Hindlimb muscle (tissue), 1 donor: Measurements from ENCODE around the gene NOMO2. TPM values are rescaled to one million over a fixed set of nuclear protein-coding genes. Genes with fewer than 3 reads are reported as not detected.
"Not testable (repeated sequence)": the region's sequence is repeated elsewhere in the genome, so short reads cannot be mapped to it uniquely, and the experiment has no call there.

Experiments
- DNase-seq: peaks from one replicate; pipeline ENCODE4 v3.0.0-alpha.2; 2013
- polyA plus RNA-seq: library from polyadenylated mRNA; unstranded; fragments of 120-200 nt; gene quantifications from one replicate; pipeline ENCODE4 v1.2.1, GENCODE V29; 2013; ENCODE audit not compliant: insufficient read length

Gene NOMO2, protein sequence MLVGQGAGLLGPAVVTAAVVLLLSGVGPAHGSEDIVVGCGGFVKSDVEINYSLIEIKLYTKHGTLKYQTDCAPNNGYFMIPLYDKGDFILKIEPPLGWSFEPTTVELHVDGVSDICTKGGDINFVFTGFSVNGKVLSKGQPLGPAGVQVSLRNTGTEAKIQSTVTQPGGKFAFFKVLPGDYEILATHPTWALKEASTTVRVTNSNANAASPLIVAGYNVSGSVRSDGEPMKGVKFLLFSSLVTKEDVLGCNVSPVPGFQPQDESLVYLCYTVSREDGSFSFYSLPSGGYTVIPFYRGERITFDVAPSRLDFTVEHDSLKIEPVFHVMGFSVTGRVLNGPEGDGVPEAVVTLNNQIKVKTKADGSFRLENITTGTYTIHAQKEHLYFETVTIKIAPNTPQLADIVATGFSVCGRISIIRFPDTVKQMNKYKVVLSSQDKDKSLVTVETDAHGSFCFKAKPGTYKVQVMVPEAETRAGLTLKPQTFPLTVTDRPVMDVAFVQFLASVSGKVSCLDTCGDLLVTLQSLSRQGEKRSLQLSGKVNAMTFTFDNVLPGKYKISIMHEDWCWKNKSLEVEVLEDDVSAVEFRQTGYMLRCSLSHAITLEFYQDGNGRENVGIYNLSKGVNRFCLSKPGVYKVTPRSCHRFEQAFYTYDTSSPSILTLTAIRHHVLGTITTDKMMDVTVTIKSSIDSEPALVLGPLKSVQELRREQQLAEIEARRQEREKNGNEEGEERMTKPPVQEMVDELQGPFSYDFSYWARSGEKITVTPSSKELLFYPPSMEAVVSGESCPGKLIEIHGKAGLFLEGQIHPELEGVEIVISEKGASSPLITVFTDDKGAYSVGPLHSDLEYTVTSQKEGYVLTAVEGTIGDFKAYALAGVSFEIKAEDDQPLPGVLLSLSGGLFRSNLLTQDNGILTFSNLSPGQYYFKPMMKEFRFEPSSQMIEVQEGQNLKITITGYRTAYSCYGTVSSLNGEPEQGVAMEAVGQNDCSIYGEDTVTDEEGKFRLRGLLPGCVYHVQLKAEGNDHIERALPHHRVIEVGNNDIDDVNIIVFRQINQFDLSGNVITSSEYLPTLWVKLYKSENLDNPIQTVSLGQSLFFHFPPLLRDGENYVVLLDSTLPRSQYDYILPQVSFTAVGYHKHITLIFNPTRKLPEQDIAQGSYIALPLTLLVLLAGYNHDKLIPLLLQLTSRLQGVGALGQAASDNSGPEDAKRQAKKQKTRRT
- 71.0 TPM for polyA plus RNA-seq

DNA sequence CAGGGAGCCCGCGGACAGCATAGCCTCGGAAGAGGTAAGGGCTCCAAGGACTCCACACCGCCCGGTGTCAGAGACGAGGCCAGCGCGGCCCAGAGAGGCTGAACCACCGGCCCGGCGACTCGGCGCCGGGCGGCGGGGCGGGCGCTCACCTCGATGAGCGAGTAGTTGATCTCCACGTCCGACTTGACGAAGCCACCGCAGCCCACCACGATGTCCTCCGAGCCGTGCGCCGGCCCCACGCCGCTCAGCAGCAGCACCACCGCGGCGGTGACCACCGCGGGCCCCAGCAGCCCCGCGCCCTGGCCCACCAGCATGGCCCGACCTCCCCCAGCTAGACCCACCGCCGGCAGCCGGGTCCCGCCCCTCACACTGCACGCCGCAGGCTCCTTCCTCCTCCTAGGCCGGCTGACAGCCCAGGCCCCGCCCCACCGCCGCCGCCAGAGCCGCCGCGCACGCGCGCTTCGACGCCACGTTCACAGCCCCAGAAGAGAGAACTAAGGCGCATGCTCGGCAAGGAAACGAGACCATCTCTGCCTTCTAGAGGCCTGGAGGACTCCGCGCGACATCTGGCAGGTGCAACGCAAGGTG is at the start of gene NOMO2:
TSS of gene NOMO2 (minus strand) at position 371 of the 588 bp plus-strand sequence. CDS start at position 314, 57 bp downstream.
- not testable (repeated sequence) for DNase-seq

GRCh38 chr16:18610147-18610803 is 48.4 kb upstream of the NOMO2 start:
- not testable (repeated sequence) for DNase-seq

DNA sequence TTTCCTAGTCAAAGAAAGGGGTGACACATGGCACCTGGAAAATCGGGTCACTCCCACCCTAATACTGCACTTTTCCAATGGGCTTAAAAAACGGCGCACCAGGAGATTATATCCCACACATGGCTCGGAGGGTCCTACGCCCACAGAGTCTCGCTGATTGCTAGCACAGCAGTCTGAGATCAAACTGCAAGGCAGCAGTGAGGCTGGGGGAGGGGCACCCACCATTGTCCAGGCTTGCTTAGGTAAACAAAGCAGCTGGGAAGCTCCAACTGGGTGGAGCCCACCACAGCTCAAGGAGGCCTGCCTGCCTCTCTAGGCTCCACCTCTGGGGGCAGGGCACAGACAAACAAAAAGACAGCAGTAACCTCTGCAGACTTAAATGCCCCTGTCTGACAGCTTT is 46.4 kb upstream of the NOMO2 start:
- not testable (repeated sequence) for DNase-seq

- not testable (repeated sequence) for DNase-seq
Observed at GRCh38 chr16:18603572-18604246, 41.8 kb upstream of the NOMO2 start.

DNA sequence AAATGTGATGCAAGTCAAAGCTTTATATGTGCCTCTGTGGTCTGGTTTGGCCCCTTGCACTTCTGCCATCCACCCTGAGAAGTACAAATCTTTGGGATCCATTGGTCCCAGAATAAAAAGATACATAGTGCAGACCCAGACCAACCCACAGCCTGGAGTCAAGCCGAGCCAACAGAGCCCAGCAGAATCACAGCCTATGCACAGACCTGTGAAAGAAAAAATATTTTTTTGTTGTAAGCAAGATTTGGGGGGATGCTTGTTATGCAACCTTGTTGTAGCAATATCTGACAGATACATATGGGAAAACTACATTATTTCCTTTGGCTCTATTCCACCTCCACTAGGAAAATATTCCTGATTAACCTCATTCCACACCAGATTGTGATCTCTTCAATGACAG is 36.7 kb upstream of the NOMO2 start:
- not testable (repeated sequence) for DNase-seq

DNA sequence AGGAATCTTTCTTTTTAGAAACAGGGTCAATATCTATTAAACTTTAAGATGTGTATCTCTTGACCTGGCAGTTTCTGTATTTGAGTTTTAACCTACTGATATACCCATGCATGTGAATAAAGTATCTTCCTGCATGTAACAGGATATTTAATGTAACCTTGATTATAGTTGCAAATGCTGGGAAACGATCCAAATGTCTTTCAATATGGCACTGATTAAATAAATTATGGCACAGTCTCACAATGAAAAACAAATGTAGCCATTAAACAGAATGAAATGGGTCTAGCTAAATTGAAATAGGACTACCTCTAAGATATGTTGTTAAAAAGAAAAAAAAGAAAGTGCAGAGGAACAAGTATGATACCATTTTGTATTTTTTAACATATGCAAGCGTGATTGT is 35.8 kb upstream of the NOMO2 start:
- DNase-seq: not testable (repeated sequence)

DNA sequence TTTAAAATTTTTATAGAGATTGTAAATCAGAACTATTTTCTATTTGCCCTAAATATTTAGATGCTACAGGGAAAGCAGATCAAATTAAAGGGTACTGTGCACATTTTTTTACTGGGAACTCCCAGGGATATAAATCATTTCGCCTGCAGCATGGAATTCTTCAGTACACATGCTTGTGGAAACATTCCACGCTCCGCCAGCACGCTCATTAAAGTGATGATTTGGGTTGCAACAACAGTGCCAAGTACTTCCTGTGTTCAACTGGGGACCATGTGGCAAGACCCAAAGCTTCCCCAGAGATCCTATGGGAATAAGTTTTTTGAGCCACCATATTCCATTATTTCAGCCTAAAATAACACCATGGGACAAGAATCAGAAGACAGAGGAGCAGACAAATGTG is 35.4 kb upstream of the NOMO2 start:
- not testable (repeated sequence) for DNase-seq

GRCh38 chr16:18595796-18596195 is 33.9 kb upstream of the NOMO2 start:
- not testable (repeated sequence) for DNase-seq

- not testable (repeated sequence) for DNase-seq
Observed at GRCh38 chr16:18594880-18595279, 33.0 kb upstream of the NOMO2 start.

GRCh38 chr16:18593904-18594303 is 32.0 kb upstream of the NOMO2 start:
- not testable (repeated sequence) for DNase-seq

- not testable (repeated sequence) for DNase-seq
Observed at GRCh38 chr16:18592982-18593381, 31.1 kb upstream of the NOMO2 start.

GRCh38 chr16:18591908-18592307 is 30.0 kb upstream of the NOMO2 start:
- peak; percentile 2 for DNase-seq

GRCh38 chr16:18591441-18591840 is 29.5 kb upstream of the NOMO2 start:
- not testable (repeated sequence) for DNase-seq

DNA sequence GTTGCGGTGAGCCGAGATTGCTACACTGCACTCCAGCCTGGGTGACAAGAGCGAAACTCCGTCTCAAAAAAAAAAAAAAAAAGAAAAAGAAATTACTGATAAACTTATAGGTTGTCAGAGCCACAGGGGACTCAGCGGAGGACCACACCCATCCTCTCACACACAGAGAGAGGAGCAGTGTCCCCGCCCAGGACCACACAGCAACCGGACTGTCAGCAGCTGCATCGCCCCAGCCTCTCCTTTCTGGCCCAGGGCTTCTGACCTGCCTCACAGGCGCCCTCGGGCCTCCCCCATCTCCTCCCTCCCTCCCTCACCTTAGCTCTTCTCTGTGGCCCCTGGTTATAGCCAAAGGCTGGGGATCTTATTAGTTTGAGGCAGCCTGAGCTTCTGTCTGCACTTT is 27.9 kb upstream of the NOMO2 start:
- DNase-seq: not testable (repeated sequence)

DNA sequence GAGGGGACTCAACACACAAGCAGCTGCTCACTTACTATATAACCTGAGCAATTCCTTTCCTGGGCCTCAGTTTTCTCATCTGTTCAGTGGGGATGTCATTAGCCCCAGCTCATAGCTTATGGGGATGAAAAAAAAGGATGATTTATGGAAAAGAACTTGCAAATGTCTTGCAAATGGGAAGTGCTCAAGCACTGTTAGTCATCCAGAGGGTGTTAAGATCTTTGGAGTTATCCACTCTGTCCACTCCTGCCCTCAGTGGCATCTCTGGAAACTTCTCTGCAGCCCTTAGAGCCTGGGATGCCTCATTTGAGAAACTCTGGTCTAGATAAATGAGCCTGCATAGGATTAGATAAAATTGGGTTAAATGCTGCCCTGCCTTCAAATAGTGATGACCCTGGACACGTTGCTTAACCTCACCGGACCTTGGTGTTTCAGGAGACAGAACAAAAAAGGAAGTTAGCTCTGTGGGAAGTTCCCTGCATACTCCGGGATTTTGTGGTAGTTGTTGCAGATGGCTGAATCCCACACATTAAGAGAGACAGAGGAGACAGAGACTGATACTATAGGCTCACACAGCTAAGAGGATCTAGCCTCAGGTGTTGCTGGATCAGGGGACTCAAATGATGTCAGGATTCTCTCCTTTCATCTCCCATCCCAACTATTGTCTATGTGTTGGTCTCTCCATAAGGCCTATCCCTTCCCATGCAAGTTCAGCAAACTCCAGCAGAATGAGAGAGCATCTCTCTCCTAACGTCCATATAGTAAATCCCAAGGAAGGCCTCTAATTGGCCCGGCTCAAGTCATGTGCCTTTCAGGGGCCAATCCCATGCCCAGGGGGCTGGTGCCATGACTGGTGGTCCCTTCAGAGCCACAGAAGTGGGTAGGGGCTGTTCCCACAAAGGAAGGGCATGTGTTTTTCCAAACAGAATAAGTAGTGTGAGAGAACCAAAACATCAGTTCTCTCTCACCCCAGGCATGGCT is 25.0 kb upstream of the NOMO2 start:
- not testable (repeated sequence) for DNase-seq

DNA sequence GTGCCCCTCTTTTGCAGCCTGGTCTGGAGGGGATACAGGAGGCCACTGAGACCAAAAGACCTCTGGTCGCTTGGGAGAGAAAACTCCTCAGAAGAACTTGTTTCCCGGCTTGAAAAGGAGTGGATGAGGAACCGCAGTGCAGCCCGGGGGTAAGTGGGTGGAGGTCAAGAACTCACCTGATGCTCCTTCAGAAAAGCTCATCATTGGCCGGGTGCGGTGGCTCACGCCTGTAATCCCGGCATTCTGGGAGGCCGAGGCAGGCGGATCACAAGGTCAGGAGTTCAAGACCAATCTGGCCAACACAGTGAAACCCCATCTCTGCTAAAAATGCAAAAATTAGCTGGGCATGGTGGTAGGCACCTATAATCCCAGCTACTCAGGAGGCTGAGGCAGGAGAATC is 23.9 kb upstream of the NOMO2 start:
- DNase-seq: not testable (repeated sequence)

DNA sequence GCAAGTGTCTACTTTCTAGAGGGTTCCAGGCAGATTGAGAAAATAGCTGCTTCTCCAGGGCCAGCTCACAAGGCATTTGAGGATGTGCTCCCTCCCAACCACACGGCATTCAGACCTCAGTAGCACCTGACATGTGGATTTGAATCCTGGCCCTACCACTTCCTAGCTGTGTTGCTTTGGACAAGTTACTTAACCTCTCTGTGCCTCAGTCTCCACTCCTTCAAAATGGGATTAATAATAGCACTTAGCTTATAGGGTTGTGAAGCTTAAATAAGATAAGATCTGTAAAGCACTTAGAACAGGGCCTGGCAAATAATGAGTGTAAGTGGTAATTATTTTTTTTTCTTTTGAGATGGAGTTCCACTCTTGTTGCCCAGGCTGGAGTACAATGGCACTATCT is 21.0 kb upstream of the NOMO2 start:
- DNase-seq: no peak

DNA sequence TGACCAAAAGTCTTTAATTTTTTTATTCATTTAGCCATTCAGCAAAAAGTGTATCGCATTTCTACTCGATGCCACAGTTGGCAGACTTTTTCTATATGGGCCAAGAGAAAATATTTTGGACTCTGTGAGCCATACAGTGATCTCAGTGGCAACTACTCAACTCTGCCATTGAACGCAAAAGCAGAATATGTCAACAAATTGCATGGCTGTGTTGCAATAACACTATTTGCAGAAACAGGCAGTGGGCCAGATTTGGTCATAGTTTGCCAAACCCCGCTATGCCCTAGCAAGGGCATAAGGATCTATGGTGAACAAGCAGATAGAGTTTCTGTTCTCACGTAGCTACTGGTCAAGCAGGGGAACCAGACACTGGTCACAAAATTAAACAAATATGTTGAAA is 18.5 kb upstream of the NOMO2 start:
- DNase-seq: not testable (repeated sequence)

DNA sequence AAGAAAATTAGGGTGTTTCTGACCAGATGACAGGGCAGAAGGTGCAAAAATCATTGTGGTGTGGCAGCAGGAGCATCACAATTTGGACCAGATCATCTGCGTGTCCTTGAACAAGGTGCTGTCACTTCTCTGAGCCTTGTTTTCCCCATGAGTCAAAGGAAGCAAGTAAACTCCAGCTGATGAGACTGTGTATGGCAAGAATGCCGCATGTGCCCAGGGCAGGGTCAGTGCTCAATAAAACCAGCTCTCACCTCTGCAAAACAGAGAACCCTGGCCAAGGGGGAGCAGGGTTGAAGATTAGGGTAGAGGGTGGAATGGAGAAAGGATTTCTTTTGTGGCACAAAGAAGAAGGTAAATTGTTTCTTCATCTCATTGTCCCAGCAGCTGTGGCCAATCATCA is 17.4 kb upstream of the NOMO2 start:
- not testable (repeated sequence) for DNase-seq

GRCh38 chr16:18577942-18578341 is 16.0 kb upstream of the NOMO2 start:
- DNase-seq: not testable (repeated sequence)
